MCF 10A (cell line): ENCODE measurements around the gene PTPRC. TPM values are rescaled to one million over a fixed set of nuclear protein-coding genes. Genes with fewer than 3 reads are reported as not detected.

Experiments used
- BruUV-seq: library from RNA; stranded (reverse); fragments of 400-500 nt; replicated peaks from 2 replicates; lab custom pipeline; 2021; lab: Mats Ljungman, UMichigan
- CTCF ChIA-PET: fragments of 300-600 bp; sonication (Branson Sonifier 250); formaldehyde crosslinking; extraction: SDS; loops from one replicate; lab custom pipeline; 2021; ENCODE audit warnings: antibody characterized with exemption, inconsistent platforms; lab: Yijun Ruan, JAX
- POLR2A ChIA-PET: fragments of 300-600, 350-650 bp; sonication (Branson Sonifier 250); formaldehyde crosslinking; extraction: SDS; loops from one replicate; lab custom pipeline; 2020; ENCODE audit warnings: antibody characterized with exemption, inconsistent platforms; lab: Yijun Ruan, JAX
- DNase-seq: peaks from one replicate; pipeline ENCODE4 v3.0.0-alpha.2; 2018; ENCODE audit not compliant: unreplicated experiment
- H3K27ac Mint-ChIP-seq: one replicate; pipeline ENCODE4 v1.8.0; 2022; ENCODE audit warnings: mild to moderate bottlenecking, low read depth, mixed read lengths; ENCODE audit not compliant: unreplicated experiment
- H3K27me3 Mint-ChIP-seq: one replicate; pipeline ENCODE4 v1.8.0; 2022; ENCODE audit warnings: mixed read lengths; ENCODE audit not compliant: insufficient read depth, unreplicated experiment
- H3K36me3 Mint-ChIP-seq: one replicate; pipeline ENCODE4 v1.8.0; 2022; ENCODE audit warnings: mild to moderate bottlenecking, moderate library complexity, mixed read lengths; ENCODE audit not compliant: insufficient read depth, unreplicated experiment
- H3K4me1 Mint-ChIP-seq: one replicate; pipeline ENCODE4 v1.8.0; 2022; ENCODE audit warnings: mixed read lengths; ENCODE audit not compliant: insufficient read depth, unreplicated experiment
- H3K4me3 Mint-ChIP-seq: one replicate; pipeline ENCODE4 v1.8.0; 2022; ENCODE audit warnings: mild to moderate bottlenecking, moderate library complexity, mixed read lengths; ENCODE audit not compliant: unreplicated experiment
- H3K9me3 Mint-ChIP-seq: one replicate; pipeline ENCODE4 v1.8.0; 2022; ENCODE audit warnings: mixed read lengths; ENCODE audit not compliant: unreplicated experiment
- intact Hi-C: fragments of 100-400 bp; cut with micrococcal nuclease; formaldehyde crosslinking; loops from 2 replicates; pipeline ENCODE4 v1.14.1; 2022
- total RNA-seq: library from RNA; stranded (reverse); gene quantifications from 2 replicates; pipeline ENCODE4 v1.2.3, GENCODE V29; 2022
- TF ChIP-seq, protein P1 (sequence below): fragments of 200-600 bp; IDR thresholded peaks from one replicate; pipeline ENCODE4 v1.8.0; 2022; ENCODE audit warnings: antibody characterized with exemption, mild to moderate bottlenecking; ENCODE audit not compliant: unreplicated experiment

Gene PTPRC
- total RNA-seq, 1 experiment from 2014 or later = not detected

DNA sequence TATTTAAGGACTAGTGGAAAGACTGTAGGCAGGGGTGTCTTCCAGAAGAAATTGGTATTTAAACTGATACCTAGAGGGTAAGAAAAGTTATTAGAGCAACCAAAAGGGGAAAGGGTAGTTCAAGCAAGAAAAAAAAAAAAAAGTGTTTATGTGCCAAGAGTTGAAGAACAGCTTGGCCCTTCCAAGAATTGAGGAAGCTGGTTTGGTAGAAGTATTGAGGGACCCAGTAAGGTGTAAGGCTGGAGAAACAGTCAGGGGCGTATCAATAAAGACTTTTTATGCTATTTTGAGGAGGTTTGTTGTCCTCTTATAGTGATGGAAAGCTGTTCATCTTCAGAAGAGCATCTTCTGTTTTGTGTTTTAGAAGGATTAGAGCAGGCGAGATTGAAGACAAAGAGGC, 108.3 kb downstream of the PTPRC start:
- no TSS peak for BruUV-seq
- H3K9me3 Mint-ChIP-seq = no peaks in the 10 kb centered on the region
- TF ChIP-seq, protein P1, sequence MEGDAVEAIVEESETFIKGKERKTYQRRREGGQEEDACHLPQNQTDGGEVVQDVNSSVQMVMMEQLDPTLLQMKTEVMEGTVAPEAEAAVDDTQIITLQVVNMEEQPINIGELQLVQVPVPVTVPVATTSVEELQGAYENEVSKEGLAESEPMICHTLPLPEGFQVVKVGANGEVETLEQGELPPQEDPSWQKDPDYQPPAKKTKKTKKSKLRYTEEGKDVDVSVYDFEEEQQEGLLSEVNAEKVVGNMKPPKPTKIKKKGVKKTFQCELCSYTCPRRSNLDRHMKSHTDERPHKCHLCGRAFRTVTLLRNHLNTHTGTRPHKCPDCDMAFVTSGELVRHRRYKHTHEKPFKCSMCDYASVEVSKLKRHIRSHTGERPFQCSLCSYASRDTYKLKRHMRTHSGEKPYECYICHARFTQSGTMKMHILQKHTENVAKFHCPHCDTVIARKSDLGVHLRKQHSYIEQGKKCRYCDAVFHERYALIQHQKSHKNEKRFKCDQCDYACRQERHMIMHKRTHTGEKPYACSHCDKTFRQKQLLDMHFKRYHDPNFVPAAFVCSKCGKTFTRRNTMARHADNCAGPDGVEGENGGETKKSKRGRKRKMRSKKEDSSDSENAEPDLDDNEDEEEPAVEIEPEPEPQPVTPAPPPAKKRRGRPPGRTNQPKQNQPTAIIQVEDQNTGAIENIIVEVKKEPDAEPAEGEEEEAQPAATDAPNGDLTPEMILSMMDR = no peak
- no peak for DNase-seq
- H3K36me3 Mint-ChIP-seq = no peaks in the 10 kb centered on the region
- ChIA-PET CTCF (interaction anchor here (0.7 to 2.3 kb wide), 2 partner anchors 9 to 29 kb away, joined by 7 to 8 read pairs; no protein-coding TSS in a partner anchor), POLR2A (no interaction called here)
- H3K4me1 Mint-ChIP-seq = no peaks in the 10 kb centered on the region
- H3K27ac Mint-ChIP-seq = no peak overlapping the region
- no peaks in the 10 kb centered on the region for H3K27me3 Mint-ChIP-seq
- intact Hi-C loops = no loop called here
- H3K4me3 Mint-ChIP-seq = no peak overlapping the region

DNA sequence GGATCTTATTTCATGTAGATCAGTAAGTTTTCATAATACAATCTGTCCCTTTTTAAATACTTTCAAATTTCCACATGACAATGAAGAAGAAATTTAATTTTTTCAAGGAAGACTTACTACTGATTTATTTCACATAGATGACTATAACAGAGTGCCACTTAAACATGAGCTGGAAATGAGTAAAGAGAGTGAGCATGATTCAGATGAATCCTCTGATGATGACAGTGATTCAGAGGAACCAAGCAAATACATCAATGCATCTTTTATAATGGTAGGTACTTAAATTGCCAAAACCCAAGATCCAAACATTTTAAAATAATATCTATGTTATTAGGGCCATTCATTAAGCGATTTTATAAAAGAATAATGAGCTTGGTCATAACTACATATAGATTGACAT, 110.4 kb downstream of the PTPRC start:
- no peaks in the 10 kb centered on the region for H3K4me1 Mint-ChIP-seq
- ChIA-PET POLR2A (no interaction called here), CTCF (interaction anchor here (0.6 kb wide), 1 partner anchor 803 kb away, joined by 4 read pairs; no protein-coding TSS in a partner anchor)
- intact Hi-C loops = no loop called here
- no peaks in the 10 kb centered on the region for H3K36me3 Mint-ChIP-seq
- H3K4me3 Mint-ChIP-seq = no peak overlapping the region
- BruUV-seq = no TSS peak
- H3K27ac Mint-ChIP-seq = no peak overlapping the region
- no peaks in the 10 kb centered on the region for H3K27me3 Mint-ChIP-seq
- TF ChIP-seq, protein P1 = no peak
- no peak for DNase-seq
- no peaks in the 10 kb centered on the region for H3K9me3 Mint-ChIP-seq

DNA sequence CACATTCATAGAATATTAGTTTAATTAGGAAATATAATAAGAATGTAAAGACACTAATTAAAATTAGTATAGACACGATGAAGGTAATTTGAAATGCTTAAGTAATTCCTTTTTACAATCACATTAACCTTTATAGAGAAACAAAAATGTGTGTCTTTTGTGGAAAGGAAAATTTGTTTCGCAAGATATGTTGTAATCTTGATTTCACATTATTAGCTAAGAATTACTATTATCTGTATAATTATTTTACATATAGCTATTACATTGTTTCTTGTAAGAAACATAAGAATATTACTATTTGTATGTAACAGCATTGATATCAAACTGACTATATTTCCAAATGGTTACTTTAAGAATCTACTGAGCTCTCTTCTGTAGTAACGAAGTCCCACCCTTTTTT, 111.2 kb downstream of the PTPRC start:
- POLR2A ChIA-PET = interaction anchor here (0.6 kb wide), 1 partner anchor 13 kb away, joined by 3 read pairs; no protein-coding TSS in a partner anchor
- CTCF ChIA-PET = interaction anchor here (1.2 to 2.4 kb wide), 3 partner anchors 10 to 363 kb away, joined by 3 to 6 read pairs (median 5); no protein-coding TSS in a partner anchor
- Mint-ChIP-seq H3K27ac (no peak overlapping the region), H3K27me3 (no peaks in the 10 kb centered on the region), H3K9me3 (no peaks in the 10 kb centered on the region), H3K4me3 (no peak overlapping the region), H3K36me3 (no peaks in the 10 kb centered on the region), H3K4me1 (no peaks in the 10 kb centered on the region)
- intact Hi-C loops = loop anchor here (10.0 kb wide), 1 partner anchor 925 kb away; no protein-coding TSS in a partner anchor
- TF ChIP-seq, protein P1 = no peak
- no TSS peak for BruUV-seq
- DNase-seq = no peak

DNA sequence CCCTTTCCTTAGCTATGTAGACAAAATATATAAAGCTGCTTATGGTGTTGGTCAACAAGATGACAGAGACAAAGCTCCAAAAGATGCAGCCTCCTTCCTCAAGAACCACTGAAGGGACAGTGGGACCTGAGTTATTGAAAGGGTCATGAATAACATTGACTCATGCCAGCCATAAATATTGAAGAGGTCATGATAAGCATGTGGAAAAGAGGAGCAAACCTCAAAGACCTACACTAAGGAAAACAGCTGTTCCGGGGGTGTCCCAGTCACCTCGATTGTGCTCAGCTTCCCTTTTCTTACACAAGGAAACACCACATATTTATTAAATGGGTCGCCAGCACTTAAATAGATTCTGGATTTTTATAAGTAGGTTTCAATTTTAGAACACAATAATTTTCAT, 112.9 kb downstream of the PTPRC start:
- TF ChIP-seq, protein P1 = no peak
- ChIA-PET POLR2A (interaction anchor here (1.4 kb wide), 1 partner anchor 11 kb away, joined by 4 read pairs; no protein-coding TSS in a partner anchor), CTCF (interaction anchor here (0.6 to 2.4 kb wide), 5 partner anchors 9 to 1737 kb away, joined by 3 to 7 read pairs (median 5); no protein-coding TSS in a partner anchor)
- H3K4me1 Mint-ChIP-seq = no peaks in the 10 kb centered on the region
- H3K36me3 Mint-ChIP-seq = no peaks in the 10 kb centered on the region
- no TSS peak for BruUV-seq
- no peaks in the 10 kb centered on the region for H3K27me3 Mint-ChIP-seq
- no peak for DNase-seq
- no peak overlapping the region for H3K27ac Mint-ChIP-seq
- no peak overlapping the region for H3K4me3 Mint-ChIP-seq
- intact Hi-C loops = loop anchor here (10.0 kb wide), 1 partner anchor 923 kb away; no protein-coding TSS in a partner anchor
- H3K9me3 Mint-ChIP-seq = no peaks in the 10 kb centered on the region
